ENCODE data around the gene TOR4A.
A peak's percentile ranks its signal among the peaks of the same experiment; 100 is the strongest.

TOR4A gene

GRCh38 chr9:137300567-137301080 is 23.1 kb downstream of the TOR4A start:
- no peak for TF ChIP-seq MAX (IDR thresholded peaks at IDR 0.05; ENCODE audit: low read depth, low read length)
- TF ChIP-seq MYC (IDR thresholded peaks at IDR 0.05; ENCODE audit: low read depth, low read length), result no peak
- no peak for TF ChIP-seq POLR2A (IDR thresholded peaks at IDR 0.05; ENCODE audit: extremely low read depth, insufficient read length)
- TF ChIP-seq, protein P1, sequence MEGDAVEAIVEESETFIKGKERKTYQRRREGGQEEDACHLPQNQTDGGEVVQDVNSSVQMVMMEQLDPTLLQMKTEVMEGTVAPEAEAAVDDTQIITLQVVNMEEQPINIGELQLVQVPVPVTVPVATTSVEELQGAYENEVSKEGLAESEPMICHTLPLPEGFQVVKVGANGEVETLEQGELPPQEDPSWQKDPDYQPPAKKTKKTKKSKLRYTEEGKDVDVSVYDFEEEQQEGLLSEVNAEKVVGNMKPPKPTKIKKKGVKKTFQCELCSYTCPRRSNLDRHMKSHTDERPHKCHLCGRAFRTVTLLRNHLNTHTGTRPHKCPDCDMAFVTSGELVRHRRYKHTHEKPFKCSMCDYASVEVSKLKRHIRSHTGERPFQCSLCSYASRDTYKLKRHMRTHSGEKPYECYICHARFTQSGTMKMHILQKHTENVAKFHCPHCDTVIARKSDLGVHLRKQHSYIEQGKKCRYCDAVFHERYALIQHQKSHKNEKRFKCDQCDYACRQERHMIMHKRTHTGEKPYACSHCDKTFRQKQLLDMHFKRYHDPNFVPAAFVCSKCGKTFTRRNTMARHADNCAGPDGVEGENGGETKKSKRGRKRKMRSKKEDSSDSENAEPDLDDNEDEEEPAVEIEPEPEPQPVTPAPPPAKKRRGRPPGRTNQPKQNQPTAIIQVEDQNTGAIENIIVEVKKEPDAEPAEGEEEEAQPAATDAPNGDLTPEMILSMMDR (IDR thresholded peaks at IDR 0.05; ENCODE audit: low read depth, low read length), result no peak
- no peak for DNase-seq (ENCODE audit: low read depth)
- H3K4me3 ChIP-seq (ENCODE audit: low read depth, low read length), result peak overlapping the region; percentile 55

- peak; percentile 16; the same call in 1 of the 2 replicates for TF ChIP-seq MAX (IDR thresholded peaks at IDR 0.05; ENCODE audit: low read depth, low read length)
- TF ChIP-seq, protein P1 (IDR thresholded peaks at IDR 0.05; ENCODE audit: low read depth, low read length), result no peak
- peak overlapping the region; percentile 55 for H3K4me3 ChIP-seq (ENCODE audit: low read depth, low read length)
- DNase-seq (ENCODE audit: low read depth), result peak; percentile 64
Measured at GRCh38 chr9:137301081-137301947, 23.8 kb downstream of the TOR4A start.

DNA sequence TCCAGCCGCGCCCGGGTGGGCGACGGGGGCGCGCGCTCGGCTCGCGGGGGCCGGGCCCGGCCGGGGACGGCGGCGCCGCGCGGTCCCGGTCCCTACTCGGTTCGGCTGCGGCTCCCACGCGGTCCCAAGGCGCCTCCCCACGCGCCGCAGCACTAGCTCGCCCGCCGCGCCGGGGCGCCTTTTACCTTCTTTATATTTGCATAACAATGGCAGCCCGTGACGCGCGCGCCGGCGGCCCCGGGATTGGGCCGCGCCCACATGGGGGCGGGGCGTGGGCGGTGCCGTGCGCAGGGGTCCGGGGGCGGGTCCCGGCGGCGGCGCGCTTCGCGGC is 24.6 kb downstream of the TOR4A start, which contains the start of gene NRARP:
TSS of gene NRARP (minus strand) at position 154 of the 331 bp plus-strand sequence. CDS start 343 bp downstream, outside the sequence.
- peak; percentile 86 for DNase-seq (ENCODE audit: low read depth)
- TF ChIP-seq POLR2A (IDR thresholded peaks at IDR 0.05; ENCODE audit: extremely low read depth, insufficient read length) (peak; percentile 54), MYC (IDR thresholded peaks at IDR 0.05; ENCODE audit: low read depth, low read length) (peak; percentile 38; the same call in 1 of the 2 replicates), MAX (IDR thresholded peaks at IDR 0.05; ENCODE audit: low read depth, low read length) (0 out of 2 replicates have a peak, but pooled peaks have one; percentile 42)
- TF ChIP-seq, protein P1 (IDR thresholded peaks at IDR 0.05; ENCODE audit: low read depth, low read length), result no peak
- H3K4me3 ChIP-seq (ENCODE audit: low read depth, low read length), result peak within 1 kb of the TSS; percentile 55

- peak; percentile 49 for DNase-seq (ENCODE audit: low read depth)
- TF ChIP-seq, protein P1 (IDR thresholded peaks at IDR 0.05; ENCODE audit: low read depth, low read length), result peak; percentile 12
- TF ChIP-seq POLR2A (IDR thresholded peaks at IDR 0.05; ENCODE audit: extremely low read depth, insufficient read length), result no peak
- no peak for TF ChIP-seq MYC (IDR thresholded peaks at IDR 0.05; ENCODE audit: low read depth, low read length)
- TF ChIP-seq MAX (IDR thresholded peaks at IDR 0.05; ENCODE audit: low read depth, low read length), result no peak
- peak overlapping the region; percentile 11 for H3K4me3 ChIP-seq (ENCODE audit: low read depth, low read length)
Measured at GRCh38 chr9:137302449-137303150, 25.1 kb downstream of the TOR4A start.

DNA sequence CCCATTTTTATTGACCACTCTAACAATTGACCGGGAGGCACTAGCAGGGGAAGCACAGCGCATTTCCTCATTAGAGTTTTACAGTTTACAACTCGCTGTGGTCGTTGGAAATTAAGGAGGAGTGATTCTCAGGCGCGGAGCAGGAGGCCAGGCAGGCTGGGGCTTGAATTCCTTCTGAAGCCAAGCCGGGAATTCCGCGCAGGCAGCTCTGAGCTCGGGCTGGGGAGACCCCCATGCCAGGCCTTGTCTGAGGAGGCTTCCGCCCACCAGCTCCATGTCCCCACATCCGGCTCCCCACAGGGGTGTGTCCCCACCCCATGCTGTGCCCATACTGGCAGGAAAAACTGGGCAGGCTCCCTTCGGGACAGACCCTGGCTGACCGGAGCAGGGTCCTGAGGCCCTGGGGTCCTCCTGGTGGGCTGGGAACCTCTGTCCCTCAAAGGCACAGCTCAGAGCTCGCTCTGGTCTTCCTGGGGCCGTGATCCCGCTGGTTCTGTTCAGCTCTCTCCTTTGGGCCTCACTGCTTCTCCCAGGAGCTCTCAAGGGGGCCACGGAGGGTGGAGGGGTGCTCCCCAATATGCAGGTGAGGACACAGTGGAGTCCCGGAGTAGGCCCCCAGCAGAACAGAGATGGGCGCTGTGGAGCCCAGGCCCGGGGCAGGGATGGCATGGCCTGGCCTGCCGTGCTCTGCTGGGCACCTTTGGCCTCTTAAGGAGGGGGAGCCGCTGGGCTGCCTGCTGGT is 25.8 kb downstream of the TOR4A start:
- DNase-seq (ENCODE audit: low read depth), result peak; percentile 62
- no peak overlapping the region for H3K4me3 ChIP-seq (ENCODE audit: low read depth, low read length)
- TF ChIP-seq POLR2A (IDR thresholded peaks at IDR 0.05; ENCODE audit: extremely low read depth, insufficient read length) (no peak), MYC (IDR thresholded peaks at IDR 0.05; ENCODE audit: low read depth, low read length) (no peak), MAX (IDR thresholded peaks at IDR 0.05; ENCODE audit: low read depth, low read length) (no peak; the same call in 1 of the 2 replicates)
